T-cell (primary cell): ENCODE results near the gene GRAP2. TPM values are rescaled to one million over a fixed set of nuclear protein-coding genes. Genes with fewer than 3 reads are reported as not detected.
A peak's percentile ranks its signal among the peaks of the same experiment; 100 is the strongest.

ENCODE experiments used
- ATAC-seq, 4 experiments: fragments of 200-7000 bp in 3 of 4; fragments of 150-1000 bp in 1 of 4; cut with Tn5 transposase; replicated peaks in 1 of 4; 1 replicate in 3 of 4; 2 replicates in 1 of 4; pipeline ENCODE4 v1.10.0; 2021; ENCODE audit warnings: moderate library complexity in 3 of 4, mild to moderate bottlenecking in 2 of 4, moderate number of reproducible peaks in 1 of 4
- CTCF ChIA-PET, 2 donors: fragments of 300-600 bp; sonication (Branson Sonifier 250); formaldehyde crosslinking; loops; one replicate each; lab custom pipeline; 2022; ENCODE audit warnings: antibody characterized with exemption in 2 of 2; lab: Charles Lee
- POLR2A ChIA-PET, 2 donors: fragments of 300-600 bp; sonication (Branson Sonifier 250); formaldehyde crosslinking; loops; one replicate each; lab custom pipeline; 2022; ENCODE audit warnings: antibody characterized with exemption in 2 of 2; lab: Charles Lee
- DNase-seq, 35 experiments: peaks; one replicate each; pipeline versions ENCODE4 v3.0.0 to v3.0.0-alpha.2; 2013 to 2023
- H3K27ac ChIP-seq: one replicate; pipeline ENCODE4 v1.5.1; 2013; ENCODE audit warnings: low read length
- H3K27me3 ChIP-seq, 2 experiments: replicated peaks in 1 of 2; 1 replicate in 1 of 2; 2 replicates in 1 of 2; pipeline versions ENCODE4 v1.6.1 to v1.7.0; 2013; ENCODE audit warnings: low read length in 1 of 2, mixed read lengths in 1 of 2; ENCODE audit not compliant: control insufficient read depth in 2 of 2, insufficient read depth in 2 of 2; ENCODE audit errors: extremely low read depth in 1 of 2
- H3K36me3 ChIP-seq, 2 donors: 1 replicate in 1 of 2; 2 replicates in 1 of 2; pipeline versions ENCODE4 v1.6.1 to v1.7.0; 2013; ENCODE audit warnings: low read length in 1 of 2; ENCODE audit not compliant: control insufficient read depth in 2 of 2, insufficient read depth in 1 of 2; ENCODE audit errors: extremely low read depth in 1 of 2
- H3K4me1 ChIP-seq, 2 experiments: 1 replicate in 1 of 2; 2 replicates in 1 of 2; pipeline versions ENCODE4 v1.6.1 to v1.7.0; 2013; ENCODE audit warnings: low read length in 2 of 2, mixed read lengths in 1 of 2; ENCODE audit not compliant: insufficient read depth in 2 of 2, control insufficient read depth in 1 of 2; ENCODE audit errors: extremely low read depth in 1 of 2
- H3K4me3 ChIP-seq, 2 donors: 1 replicate in 1 of 2; 2 replicates in 1 of 2; pipeline versions ENCODE4 v1.5.1 to v1.7.0; 2013; ENCODE audit warnings: mild to moderate bottlenecking in 2 of 2, low read length in 1 of 2, moderate library complexity in 1 of 2; ENCODE audit not compliant: control insufficient read depth in 1 of 2; ENCODE audit errors: extremely low read depth in 1 of 2
- H3K9me3 ChIP-seq: 2 replicates; pipeline ENCODE4 v1.7.0; 2013
- H3K27ac Mint-ChIP-seq, 2 donors: one replicate each; pipeline ENCODE4 v1.8.0; 2020 to 2021; ENCODE audit warnings: mild to moderate bottlenecking in 2 of 2, mixed read lengths in 2 of 2
- H3K27me3 Mint-ChIP-seq, 2 donors: one replicate each; pipeline ENCODE4 v1.8.0; 2021 to 2022; ENCODE audit warnings: mixed read lengths in 2 of 2
- H3K36me3 Mint-ChIP-seq: one replicate; pipeline ENCODE4 v1.8.0; 2021; ENCODE audit warnings: mixed read lengths
- H3K4me1 Mint-ChIP-seq, 3 donors: one replicate each; pipeline ENCODE4 v1.8.0; 2020 to 2022; ENCODE audit warnings: mixed read lengths in 3 of 3, mild to moderate bottlenecking in 1 of 3
- H3K4me3 Mint-ChIP-seq, 3 donors: one replicate each; pipeline ENCODE4 v1.8.0; 2020 to 2022; ENCODE audit warnings: mild to moderate bottlenecking in 3 of 3, mixed read lengths in 3 of 3, moderate library complexity in 3 of 3
- H3K9me3 Mint-ChIP-seq, 3 donors: one replicate each; pipeline ENCODE4 v1.8.0; 2020 to 2022; ENCODE audit warnings: mixed read lengths in 3 of 3
- WGBS: methylation state at CpG from one replicate; pipeline ENCODE4 v1.1.5; 2013; ENCODE audit warnings: missing lambda C conversion rate; ENCODE audit not compliant: insufficient coverage; 5-methylcytosine and 5-hydroxymethylcytosine counted together
- total RNA-seq, 35 experiments: library from RNA in 6 of 35; stranded (reverse) in 6 of 35; fragments of 120-200 nt in 1 of 35; gene quantifications; one replicate each; pipeline versions ENCODE4 v1.2.1 to v1.2.4 and lab custom pipeline; 2013 to 2026

GRAP2 gene
- total RNA-seq, 5 donors from 2014 or later (not counting 1 experiment from before 2014, with no cell fraction given): 138 to 199 (median 157) TPM

- no peak overlapping the region for H3K4me3 ChIP-seq
- Mint-ChIP-seq H3K27ac (peak overlapping the region in 1 of 2 donors; percentile 81), H3K27me3 (no peaks in the 10 kb centered on the region), H3K9me3 (no peaks in the 10 kb centered on the region), H3K4me1 (peaks cover 29 to 33% (median 33%) of the 10 kb centered on the region in 3 donors), H3K36me3 (peaks cover 17% of the 10 kb centered on the region), H3K4me3 (no peak overlapping the region)
- ChIA-PET POLR2A (no interaction called here), CTCF (interaction anchor here in 1 of 2 donors (1.0 kb wide), 1 partner anchor 17 kb away, joined by 3 read pairs; no protein-coding TSS in a partner anchor)
- no peak for ATAC-seq
- no peak for DNase-seq
- no peaks in the 10 kb centered on the region for H3K27me3 ChIP-seq
- H3K27ac ChIP-seq: no peak overlapping the region
- WGBS: 88% methylated on average over 2 of the region's 5 CpGs
- peaks cover 11 to 12% of the 10 kb centered on the region in 2 experiments for H3K4me1 ChIP-seq
- H3K36me3 ChIP-seq: peaks cover 0 to 15% of the 10 kb centered on the region in 2 donors
- no peaks in the 10 kb centered on the region for H3K9me3 ChIP-seq
Measured at GRCh38 chr22:39979458-39979857, 78.6 kb downstream of the GRAP2 start.

DNA sequence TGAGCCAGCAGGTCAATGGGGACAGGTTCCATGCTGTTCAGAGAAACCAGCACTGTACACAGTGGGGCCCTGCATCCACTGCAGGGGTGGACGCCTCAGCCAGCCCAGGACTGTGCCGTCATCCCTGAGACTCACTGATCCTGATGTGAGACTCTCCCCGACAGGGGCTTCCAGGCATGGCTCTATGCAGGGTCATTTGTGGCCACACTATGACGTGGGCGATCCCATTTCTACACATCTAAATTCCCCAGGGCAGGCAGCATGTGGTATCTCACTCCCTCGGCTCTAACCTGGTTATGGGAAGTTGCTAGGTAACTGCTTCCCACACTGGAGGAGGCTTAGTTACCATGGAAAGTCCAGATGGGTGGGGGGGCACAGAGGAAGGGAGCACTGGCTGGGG, 79.7 kb downstream of the GRAP2 start:
- CTCF ChIA-PET: no interaction called here
- peaks cover 34 to 39% (median 36%) of the 10 kb centered on the region in 3 donors for H3K4me1 Mint-ChIP-seq
- peak in 2 of 4 experiments; percentile 8 to 11 for ATAC-seq
- peaks cover 10% of the 10 kb centered on the region for H3K36me3 Mint-ChIP-seq
- POLR2A ChIA-PET: no interaction called here
- no peaks in the 10 kb centered on the region for H3K27me3 Mint-ChIP-seq
- DNase-seq: no peak
- peak overlapping the region; percentile 55 to 81 for H3K27ac Mint-ChIP-seq
- H3K36me3 ChIP-seq: peaks cover 0 to 11% of the 10 kb centered on the region in 2 donors
- H3K4me1 ChIP-seq: peaks cover 18 to 19% of the 10 kb centered on the region in 2 experiments
- no peak overlapping the region for H3K27ac ChIP-seq
- no peaks in the 10 kb centered on the region for H3K9me3 Mint-ChIP-seq
- peak overlapping the region in 1 of 3 donors; percentile 48 for H3K4me3 Mint-ChIP-seq
- no peak overlapping the region for H3K4me3 ChIP-seq
- WGBS: 93% methylated on average over 4 of the region's 6 CpGs
- H3K27me3 ChIP-seq: no peaks in the 10 kb centered on the region
- H3K9me3 ChIP-seq: no peaks in the 10 kb centered on the region

DNA sequence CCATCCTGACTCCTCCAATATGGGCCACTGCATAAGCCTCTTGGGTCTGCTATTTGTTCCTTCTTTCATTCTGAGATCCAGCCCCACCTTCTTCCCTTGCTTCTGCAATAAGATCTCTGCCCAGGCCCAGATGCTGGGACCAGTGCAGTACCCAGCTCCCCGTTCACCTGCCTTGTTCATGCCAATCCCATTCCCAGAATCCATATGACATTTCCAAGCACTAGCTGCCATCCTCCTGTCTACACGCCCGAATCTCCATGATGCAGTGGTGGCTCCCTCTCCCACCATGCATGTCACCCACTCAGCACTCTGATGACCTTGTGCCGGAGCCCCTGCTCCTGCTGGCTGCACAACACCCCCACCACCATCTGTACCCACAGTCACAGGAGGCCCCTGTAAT, 82.5 kb downstream of the GRAP2 start:
- Histone ChIP-seq H3K27me3 (no peaks in the 10 kb centered on the region), H3K36me3 (no peaks in the 10 kb centered on the region), H3K4me1 (peaks cover 18 to 23% of the 10 kb centered on the region in 2 experiments), H3K27ac (no peak overlapping the region), H3K9me3 (no peaks in the 10 kb centered on the region), H3K4me3 (no peak overlapping the region)
- peak overlapping the region in 1 of 2 donors; percentile 18 for H3K27ac Mint-ChIP-seq
- H3K27me3 Mint-ChIP-seq: no peaks in the 10 kb centered on the region
- ATAC-seq (no peak), DNase-seq (no peak)
- H3K9me3 Mint-ChIP-seq: no peaks in the 10 kb centered on the region
- H3K36me3 Mint-ChIP-seq: no peaks in the 10 kb centered on the region
- CTCF ChIA-PET: interaction anchor here in 1 of 2 donors (0.7 kb wide), 1 partner anchor 454 kb away, joined by 3 read pairs; no protein-coding TSS in a partner anchor
- H3K4me1 Mint-ChIP-seq: peaks cover 42 to 49% (median 43%) of the 10 kb centered on the region in 3 donors
- POLR2A ChIA-PET: interaction anchor here in 1 of 2 donors (0.6 kb wide), 1 partner anchor 700 kb away, joined by 3 read pairs; no protein-coding TSS in a partner anchor
- peak overlapping the region in 1 of 3 donors; percentile 16 for H3K4me3 Mint-ChIP-seq
- 90% methylated on average over 2 of the region's 4 CpGs for WGBS

DNA sequence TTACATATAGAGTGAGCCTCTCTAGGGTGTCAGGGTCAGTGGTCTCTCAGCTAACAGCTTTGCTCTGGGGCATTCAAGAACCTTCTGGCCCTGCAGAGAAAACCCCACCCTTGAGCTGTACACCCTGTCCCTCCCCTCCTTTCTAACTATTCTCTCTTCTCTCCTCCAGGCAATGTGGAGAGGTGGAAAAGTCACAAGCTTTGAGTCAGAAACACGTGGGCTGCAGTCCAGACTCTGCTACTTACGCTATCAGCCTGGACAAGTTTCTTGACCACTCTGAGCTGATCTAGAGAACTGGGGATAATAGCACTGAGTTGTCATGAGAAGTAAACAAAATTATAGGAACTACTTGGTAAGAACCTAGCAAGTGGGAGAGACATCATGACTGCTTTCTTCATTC, 83.1 kb downstream of the GRAP2 start:
- Mint-ChIP-seq H3K4me3 (no peak overlapping the region), H3K27ac (peak overlapping the region in 1 of 2 donors; percentile 56)

DNA sequence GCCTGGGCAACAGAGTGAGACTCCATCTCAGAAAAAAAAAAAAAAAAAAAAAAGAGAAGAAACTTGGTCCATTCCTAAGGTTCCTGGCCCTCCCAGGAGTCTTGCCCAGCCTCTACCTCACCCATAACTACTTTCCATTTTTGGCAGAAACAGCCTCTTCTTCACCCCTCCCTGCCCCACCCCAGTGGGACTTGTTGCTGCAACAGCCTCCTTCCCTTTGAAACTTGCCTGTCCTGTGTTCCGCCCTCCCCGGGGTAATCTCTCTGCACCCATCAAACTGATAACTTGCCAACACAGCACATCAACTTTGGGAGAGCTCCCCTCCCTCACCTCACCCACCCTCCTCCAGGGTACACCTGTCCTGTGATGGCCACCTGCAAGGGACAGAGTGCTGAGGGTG, 83.9 kb downstream of the GRAP2 start:
- 100% methylated on average over 1 of the region's 2 CpGs for WGBS
- H3K36me3 Mint-ChIP-seq: no peaks in the 10 kb centered on the region
- no peaks in the 10 kb centered on the region for H3K36me3 ChIP-seq
- peaks cover 18 to 23% of the 10 kb centered on the region in 2 experiments for H3K4me1 ChIP-seq
- ATAC-seq (no peak), DNase-seq (no peak)
- peaks cover 32 to 40% (median 33%) of the 10 kb centered on the region in 3 donors for H3K4me1 Mint-ChIP-seq
- POLR2A ChIA-PET: interaction anchor here in 1 of 2 donors (0.7 to 1.3 kb wide), 2 partner anchors 9 to 353 kb away, joined by 3 to 6 read pairs; no protein-coding TSS in a partner anchor
- H3K4me3 Mint-ChIP-seq: no peak overlapping the region
- H3K27ac ChIP-seq: no peak overlapping the region
- peaks cover 0 to 6% of the 10 kb centered on the region in 2 donors for H3K27me3 Mint-ChIP-seq
- peaks cover 0 to 9% of the 10 kb centered on the region in 2 experiments for H3K27me3 ChIP-seq
- H3K4me3 ChIP-seq: no peak overlapping the region
- H3K9me3 Mint-ChIP-seq: no peaks in the 10 kb centered on the region
- CTCF ChIA-PET: no interaction called here
- no peak overlapping the region for H3K27ac Mint-ChIP-seq
- H3K9me3 ChIP-seq: no peaks in the 10 kb centered on the region

More for the DNA sequence above, 83.1 kb downstream of the GRAP2 start:
- WGBS: 88% methylated on average over 2 of the region's 2 CpGs
- ChIA-PET POLR2A (interaction anchor here in 1 of 2 donors (0.6 to 1.3 kb wide), 3 partner anchors 10 to 699 kb away, joined by 3 to 6 read pairs (median 3); no protein-coding TSS in a partner anchor), CTCF (no interaction called here)
- no peaks in the 10 kb centered on the region for H3K9me3 Mint-ChIP-seq
- DNase-seq: no peak
- peaks cover 0 to 4% of the 10 kb centered on the region in 2 donors for H3K27me3 Mint-ChIP-seq
- H3K27me3 ChIP-seq: peaks cover 0 to 6% of the 10 kb centered on the region in 2 experiments
- H3K4me1 Mint-ChIP-seq: peaks cover 39 to 47% (median 41%) of the 10 kb centered on the region in 3 donors
- peaks cover 18 to 23% of the 10 kb centered on the region in 2 experiments for H3K4me1 ChIP-seq
- no peaks in the 10 kb centered on the region for H3K9me3 ChIP-seq
- H3K27ac ChIP-seq: no peak overlapping the region
- H3K4me3 ChIP-seq: no peak overlapping the region
- ATAC-seq: no peak
- H3K36me3 Mint-ChIP-seq: no peaks in the 10 kb centered on the region
- no peaks in the 10 kb centered on the region for H3K36me3 ChIP-seq

DNA sequence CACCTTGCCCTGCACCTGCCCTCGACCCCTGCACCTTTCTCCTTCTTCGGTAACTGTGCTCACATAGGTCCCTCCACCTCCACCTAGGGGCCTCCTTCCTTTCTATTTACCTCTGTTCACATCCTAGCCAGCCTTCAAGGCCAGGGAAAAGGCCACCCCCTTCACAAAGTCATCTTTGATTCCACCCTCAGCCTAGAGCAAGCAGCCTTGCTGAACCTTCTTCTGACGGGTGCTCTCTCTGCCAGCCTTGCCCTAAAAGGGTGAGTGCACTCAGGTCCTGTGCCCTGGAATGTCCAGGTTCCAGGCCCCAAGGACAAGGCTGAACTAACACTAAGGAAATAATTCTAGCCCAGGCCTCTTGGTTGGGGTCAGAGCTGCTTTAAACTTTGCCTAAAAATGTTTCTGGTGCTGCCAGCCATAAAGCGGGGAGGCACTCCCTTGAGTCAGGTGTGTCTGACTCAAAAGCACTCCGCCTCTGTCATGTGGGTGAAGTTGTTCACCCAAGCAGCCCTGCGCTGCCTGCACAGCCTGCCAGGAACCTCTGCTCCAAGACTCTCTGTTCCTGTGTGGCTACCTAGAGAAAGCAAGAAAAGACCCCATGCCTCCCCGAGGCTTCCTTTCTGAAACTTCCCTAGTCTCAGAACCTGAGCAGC, 84.6 kb downstream of the GRAP2 start:
- POLR2A ChIA-PET: interaction anchor here in 1 of 2 donors (0.7 kb wide), 1 partner anchor 90 kb away, joined by 8 read pairs; no protein-coding TSS in a partner anchor
- H3K27me3 Mint-ChIP-seq: peaks cover 0 to 6% of the 10 kb centered on the region in 2 donors
- peak overlapping the region in 1 of 3 donors; percentile 60 for H3K4me3 Mint-ChIP-seq
- DNase-seq: peak in 10 of 35 experiments; percentile 6 to 33 (median 20)
- peak overlapping the region in 1 of 2 donors; percentile 69 for H3K27ac Mint-ChIP-seq
- H3K27me3 ChIP-seq: peaks cover 0 to 14% of the 10 kb centered on the region in 2 experiments
- peak overlapping the region in 1 of 2 donors; percentile 7 for H3K4me3 ChIP-seq
- no peaks in the 10 kb centered on the region for H3K9me3 ChIP-seq
- CTCF ChIA-PET: no interaction called here
- 65% methylated on average over 7 of the region's 7 CpGs for WGBS
- H3K27ac ChIP-seq: no peak overlapping the region
- H3K36me3 Mint-ChIP-seq: no peaks in the 10 kb centered on the region
- ATAC-seq: peak; percentile 56 to 82 (median 73)
- H3K4me1 Mint-ChIP-seq: peaks cover 24 to 32% (median 26%) of the 10 kb centered on the region in 3 donors
- no peaks in the 10 kb centered on the region for H3K9me3 Mint-ChIP-seq
- H3K36me3 ChIP-seq: no peaks in the 10 kb centered on the region
- peaks cover 14 to 18% of the 10 kb centered on the region in 2 experiments for H3K4me1 ChIP-seq
